NCI-H510A (cell line): ENCODE measurements around the gene S100A7A.
"Not testable (repeated sequence)": the region's sequence is repeated elsewhere in the genome, so short reads cannot be mapped to it uniquely, and the experiment has no call there.

ENCODE experiments used
- DNase-seq: peaks from one replicate; lab custom pipeline; 2025; lab: John Stamatoyannopoulos, UW

Gene S100A7A

GRCh38 chr1:153459655-153460054, 43.3 kb downstream of the S100A7A start:
- DNase-seq, result no peak

- no peak for DNase-seq
Observed at GRCh38 chr1:153460551-153460950, 44.2 kb downstream of the S100A7A start, which contains the start of gene S100A7. Gene S100A7 (minus strand): TSS chr1:153460651. CDS start chr1:153459013, 1,638 bp downstream.

GRCh38 chr1:153462741-153463140, 46.4 kb downstream of the S100A7A start:
- not testable (repeated sequence) for DNase-seq

GRCh38 chr1:153465811-153466636, 49.7 kb downstream of the S100A7A start:
- no peak for DNase-seq

GRCh38 chr1:153466908-153467307, 50.6 kb downstream of the S100A7A start:
- no peak for DNase-seq

GRCh38 chr1:153470707-153471106, 54.4 kb downstream of the S100A7A start:
- DNase-seq, result no peak
